Measurements from ENCODE around the gene TBCCD1. TPM values are rescaled to one million over a fixed set of nuclear protein-coding genes. Genes with fewer than 3 reads are reported as not detected.

TBCCD1 gene
- total RNA-seq, 1 experiment from 2014 or later, result 38.7 TPM

GRCh38 chr3:186598794-186599141, 31.6 kb upstream of the TBCCD1 start:
- no peak for DNase-seq
- H3K79me2 ChIP-seq (ENCODE audit: low read length), result no peaks in the 10 kb centered on the region

GRCh38 chr3:186598108-186598784, 31.1 kb upstream of the TBCCD1 start:
- H3K79me2 ChIP-seq (ENCODE audit: low read length), result no peaks in the 10 kb centered on the region
- H3K4me3 ChIP-seq (ENCODE audit: low read length), result no peak overlapping the region
- H3K9ac ChIP-seq (ENCODE audit: low read length), result no peak overlapping the region
- no peak overlapping the region for H3K4me2 ChIP-seq (ENCODE audit: low read depth, low read length, poor library complexity, severe bottlenecking)
- H4K20me1 ChIP-seq (ENCODE audit: insufficient read depth, low read depth, low read length), result no peaks in the 10 kb centered on the region
- no peaks in the 10 kb centered on the region for H3K9me3 ChIP-seq (ENCODE audit: low read length)
- no peaks in the 10 kb centered on the region for H3K36me3 ChIP-seq (ENCODE audit: insufficient read depth, low read length)
- H3K9me2 ChIP-seq (replicated peaks; ENCODE audit: insufficient read depth, low read length), result no peaks in the 10 kb centered on the region
- H2AFZ ChIP-seq (ENCODE audit: low read length), result no peak overlapping the region
- DNase-seq, result no peak
- H3K27ac ChIP-seq (ENCODE audit: low read length), result no peak overlapping the region
- no peaks in the 10 kb centered on the region for H3K27me3 ChIP-seq (ENCODE audit: low read length)
- no peaks in the 10 kb centered on the region; the same call in 1 of the 2 replicates for H3K4me1 ChIP-seq (ENCODE audit: low read length)

More at GRCh38 chr3:186598794-186599141, 31.6 kb upstream of the TBCCD1 start:
- Histone ChIP-seq H3K9me3 (ENCODE audit: low read length) (no peaks in the 10 kb centered on the region), H2AFZ (ENCODE audit: low read length) (no peak overlapping the region), H4K20me1 (ENCODE audit: insufficient read depth, low read depth, low read length) (no peaks in the 10 kb centered on the region), H3K27me3 (ENCODE audit: low read length) (no peaks in the 10 kb centered on the region), H3K4me2 (ENCODE audit: low read depth, low read length, poor library complexity, severe bottlenecking) (no peak overlapping the region), H3K9ac (ENCODE audit: low read length) (no peak overlapping the region), H3K4me3 (ENCODE audit: low read length) (no peak overlapping the region), H3K27ac (ENCODE audit: low read length) (no peak overlapping the region), H3K4me1 (ENCODE audit: low read length) (no peaks in the 10 kb centered on the region; the same call in 1 of the 2 replicates), H3K9me2 (replicated peaks; ENCODE audit: insufficient read depth, low read length) (no peaks in the 10 kb centered on the region), H3K36me3 (ENCODE audit: insufficient read depth, low read length) (no peaks in the 10 kb centered on the region)

- H3K9me2 ChIP-seq (replicated peaks; ENCODE audit: insufficient read depth, low read length), result no peaks in the 10 kb centered on the region
- DNase-seq, result no peak
- no peaks in the 10 kb centered on the region for H3K9me3 ChIP-seq (ENCODE audit: low read length)
- no peak overlapping the region for H2AFZ ChIP-seq (ENCODE audit: low read length)
- H3K27ac ChIP-seq (ENCODE audit: low read length), result no peak overlapping the region
- no peak overlapping the region for H3K9ac ChIP-seq (ENCODE audit: low read length)
- H3K4me2 ChIP-seq (ENCODE audit: low read depth, low read length, poor library complexity, severe bottlenecking), result no peak overlapping the region
- no peaks in the 10 kb centered on the region; the same call in 1 of the 2 replicates for H3K4me1 ChIP-seq (ENCODE audit: low read length)
- H3K27me3 ChIP-seq (ENCODE audit: low read length), result no peaks in the 10 kb centered on the region
- no peaks in the 10 kb centered on the region for H3K79me2 ChIP-seq (ENCODE audit: low read length)
- H3K4me3 ChIP-seq (ENCODE audit: low read length), result no peak overlapping the region
- no peaks in the 10 kb centered on the region for H4K20me1 ChIP-seq (ENCODE audit: insufficient read depth, low read depth, low read length)
- no peaks in the 10 kb centered on the region for H3K36me3 ChIP-seq (ENCODE audit: insufficient read depth, low read length)
Measured at GRCh38 chr3:186596568-186597287, 29.6 kb upstream of the TBCCD1 start.

GRCh38 chr3:186594591-186595113, 27.5 kb upstream of the TBCCD1 start:
- no peaks in the 10 kb centered on the region for H3K79me2 ChIP-seq (ENCODE audit: low read length)
- no peak overlapping the region for H3K27ac ChIP-seq (ENCODE audit: low read length)
- H3K9ac ChIP-seq (ENCODE audit: low read length), result no peak overlapping the region
- H3K9me3 ChIP-seq (ENCODE audit: low read length), result no peaks in the 10 kb centered on the region
- H3K4me2 ChIP-seq (ENCODE audit: low read depth, low read length, poor library complexity, severe bottlenecking), result no peak overlapping the region
- H3K27me3 ChIP-seq (ENCODE audit: low read length), result no peaks in the 10 kb centered on the region
- no peak for DNase-seq
- 0 out of 2 replicates have a peak overlapping the region, but pooled peaks have one; percentile 58 for H2AFZ ChIP-seq (ENCODE audit: low read length)
- H4K20me1 ChIP-seq (ENCODE audit: insufficient read depth, low read depth, low read length), result no peaks in the 10 kb centered on the region
- H3K9me2 ChIP-seq (replicated peaks; ENCODE audit: insufficient read depth, low read length), result no peaks in the 10 kb centered on the region
- H3K36me3 ChIP-seq (ENCODE audit: insufficient read depth, low read length), result no peaks in the 10 kb centered on the region
- H3K4me1 ChIP-seq (ENCODE audit: low read length), result no peaks in the 10 kb centered on the region; the same call in 1 of the 2 replicates
- no peak overlapping the region for H3K4me3 ChIP-seq (ENCODE audit: low read length)

- H3K4me3 ChIP-seq (ENCODE audit: low read length), result no peak overlapping the region
- no peaks in the 10 kb centered on the region for H3K79me2 ChIP-seq (ENCODE audit: low read length)
- H3K4me2 ChIP-seq (ENCODE audit: low read depth, low read length, poor library complexity, severe bottlenecking), result no peak overlapping the region
- no peaks in the 10 kb centered on the region for H3K9me2 ChIP-seq (replicated peaks; ENCODE audit: insufficient read depth, low read length)
- H3K9ac ChIP-seq (ENCODE audit: low read length), result no peak overlapping the region
- no peak for DNase-seq
- H2AFZ ChIP-seq (ENCODE audit: low read length), result no peak overlapping the region
- no peaks in the 10 kb centered on the region; the same call in 1 of the 2 replicates for H3K4me1 ChIP-seq (ENCODE audit: low read length)
- H3K27ac ChIP-seq (ENCODE audit: low read length), result no peak overlapping the region
- H3K36me3 ChIP-seq (ENCODE audit: insufficient read depth, low read length), result no peaks in the 10 kb centered on the region
- no peaks in the 10 kb centered on the region for H3K9me3 ChIP-seq (ENCODE audit: low read length)
- H4K20me1 ChIP-seq (ENCODE audit: insufficient read depth, low read depth, low read length), result no peaks in the 10 kb centered on the region
- no peaks in the 10 kb centered on the region for H3K27me3 ChIP-seq (ENCODE audit: low read length)
Measured at GRCh38 chr3:186593862-186594261, 26.7 kb upstream of the TBCCD1 start.

GRCh38 chr3:186592682-186593081, 25.5 kb upstream of the TBCCD1 start:
- Histone ChIP-seq H2AFZ (ENCODE audit: low read length) (no peak overlapping the region), H3K4me3 (ENCODE audit: low read length) (no peak overlapping the region), H3K27me3 (ENCODE audit: low read length) (no peaks in the 10 kb centered on the region), H3K4me2 (ENCODE audit: low read depth, low read length, poor library complexity, severe bottlenecking) (no peak overlapping the region), H3K79me2 (ENCODE audit: low read length) (no peaks in the 10 kb centered on the region), H3K36me3 (ENCODE audit: insufficient read depth, low read length) (no peaks in the 10 kb centered on the region), H3K9ac (ENCODE audit: low read length) (no peak overlapping the region), H3K9me3 (ENCODE audit: low read length) (no peaks in the 10 kb centered on the region), H3K4me1 (ENCODE audit: low read length) (no peaks in the 10 kb centered on the region; the same call in 1 of the 2 replicates), H3K27ac (ENCODE audit: low read length) (no peak overlapping the region), H3K9me2 (replicated peaks; ENCODE audit: insufficient read depth, low read length) (no peaks in the 10 kb centered on the region), H4K20me1 (ENCODE audit: insufficient read depth, low read depth, low read length) (no peaks in the 10 kb centered on the region)
- DNase-seq, result no peak

- Histone ChIP-seq H3K27ac (ENCODE audit: low read length) (no peak overlapping the region), H3K27me3 (ENCODE audit: low read length) (no peaks in the 10 kb centered on the region), H2AFZ (ENCODE audit: low read length) (no peak overlapping the region), H3K4me3 (ENCODE audit: low read length) (no peak overlapping the region), H3K4me1 (ENCODE audit: low read length) (no peaks in the 10 kb centered on the region; the same call in 1 of the 2 replicates), H4K20me1 (ENCODE audit: insufficient read depth, low read depth, low read length) (0 out of 2 replicates have a peak, but pooled peaks cover 2% of the 10 kb centered on the region), H3K36me3 (ENCODE audit: insufficient read depth, low read length) (peaks cover 5% of the 10 kb centered on the region; the same call in 1 of the 2 replicates), H3K79me2 (ENCODE audit: low read length) (no peaks in the 10 kb centered on the region), H3K9me2 (replicated peaks; ENCODE audit: insufficient read depth, low read length) (no peaks in the 10 kb centered on the region), H3K9me3 (ENCODE audit: low read length) (no peaks in the 10 kb centered on the region), H3K4me2 (ENCODE audit: low read depth, low read length, poor library complexity, severe bottlenecking) (no peak overlapping the region), H3K9ac (ENCODE audit: low read length) (no peak overlapping the region)
- no peak for DNase-seq
Measured at GRCh38 chr3:186590580-186591295, 23.6 kb upstream of the TBCCD1 start.
